Amniotic stem cell (primary cell): Measurements from ENCODE around the gene PRR23B.

Experiments
- DNase-seq: peaks from one replicate; lab custom pipeline; 2025; lab: John Stamatoyannopoulos, UW

PRR23B gene

DNA sequence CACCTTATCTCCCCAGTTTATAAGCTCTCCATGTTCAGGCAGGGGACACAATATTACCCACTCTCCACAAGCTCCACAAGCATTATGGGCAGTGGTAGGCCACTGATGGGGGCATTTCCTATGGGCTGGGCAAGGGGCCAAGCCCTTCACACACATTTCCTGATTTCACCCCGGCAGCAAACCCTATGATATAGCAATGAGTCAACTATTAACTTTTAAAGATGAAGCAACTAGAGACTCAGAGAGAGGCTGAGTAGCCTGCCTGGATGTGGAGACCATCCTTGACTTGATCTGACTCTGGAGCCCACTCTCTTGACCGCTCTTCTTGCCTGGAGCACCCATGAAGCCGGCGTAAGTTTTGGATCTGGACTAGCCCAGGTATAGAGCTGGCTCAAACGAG is 46.3 kb downstream of the PRR23B start:
- no peak for DNase-seq

DNA sequence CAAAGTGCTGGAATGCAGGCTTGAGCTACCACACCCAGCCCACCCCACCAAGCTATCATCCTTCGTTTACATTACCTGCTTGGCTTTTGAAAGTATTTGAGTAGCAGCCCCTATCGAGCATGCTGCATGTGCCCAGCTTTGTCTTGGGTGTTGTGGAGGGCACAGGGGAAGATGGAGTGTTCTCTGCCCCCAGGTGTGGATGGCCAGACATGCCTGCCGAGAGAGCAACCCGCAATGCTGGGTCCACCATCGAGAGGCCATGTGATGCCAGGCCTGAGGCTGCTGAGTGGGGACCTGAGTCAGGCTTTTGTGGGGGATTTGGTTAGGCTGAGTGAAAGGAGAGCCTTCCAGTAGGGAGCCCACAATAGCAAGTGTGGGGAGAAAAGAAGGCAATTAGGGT is 47.8 kb downstream of the PRR23B start:
- DNase-seq: no peak

DNA sequence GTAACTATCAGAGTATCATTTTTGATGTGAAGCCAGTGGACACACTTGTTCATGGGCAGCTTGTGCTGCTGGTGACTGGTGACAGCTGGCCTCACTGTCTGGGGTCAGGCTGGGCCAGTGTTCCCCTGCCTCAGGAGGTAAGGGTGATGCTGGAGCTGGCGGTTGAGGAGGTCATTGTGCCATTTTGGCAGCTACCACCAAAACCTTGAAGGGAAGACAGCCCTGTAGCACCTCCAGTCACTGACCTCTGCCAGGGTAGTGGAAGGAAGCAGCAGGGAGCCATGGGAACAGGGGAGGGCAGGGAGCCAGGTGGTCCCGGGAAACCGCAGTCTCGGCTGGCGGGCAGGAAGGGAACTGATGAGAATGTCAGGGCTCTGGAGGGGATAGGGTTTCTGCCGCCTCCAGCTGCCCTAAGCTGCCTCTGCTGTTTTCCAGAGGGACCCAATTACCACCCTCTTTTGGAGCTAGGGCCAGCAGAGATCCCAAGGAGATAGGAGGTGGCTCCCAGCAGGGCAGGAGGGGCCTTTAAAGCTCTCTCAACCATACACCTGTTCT is 48.9 kb downstream of the PRR23B start:
- DNase-seq: no peak
